Measurements from ENCODE around the gene FBL.
"Not testable (repeated sequence)": the region's sequence is repeated elsewhere in the genome, so short reads cannot be mapped to it uniquely, and the experiment has no call there.

The FBL gene

GRCh38 chr19:39824143-39825092 is 21.8 kb downstream of the FBL start:
- DNase-seq (ENCODE audit: low read depth in 3 of 3), result peak; percentile 62 to 80 (median 71)

GRCh38 chr19:39823686-39824085 is 22.5 kb downstream of the FBL start:
- no peak for DNase-seq (ENCODE audit: low read depth in 3 of 3)

DNA sequence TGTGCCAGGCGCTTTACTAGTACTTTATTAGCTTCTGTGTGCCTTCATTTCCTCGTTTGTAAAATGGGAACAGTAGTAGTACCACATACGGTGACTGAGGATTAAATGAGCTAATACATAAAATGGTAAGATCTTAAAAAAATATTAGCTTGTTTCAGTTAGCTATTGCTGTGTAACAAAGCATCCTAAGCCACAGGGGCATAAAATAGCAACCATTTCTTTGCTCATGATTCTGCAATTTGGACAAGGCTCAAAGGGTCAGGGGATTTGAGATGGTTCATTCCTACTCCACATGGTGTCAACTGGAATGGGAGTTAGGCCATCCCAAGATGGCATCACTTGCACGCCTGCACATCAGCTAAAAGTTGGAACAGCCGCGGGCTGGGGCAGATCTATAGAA is 25.5 kb downstream of the FBL start:
- no peak for DNase-seq (ENCODE audit: low read depth in 3 of 3)

DNA sequence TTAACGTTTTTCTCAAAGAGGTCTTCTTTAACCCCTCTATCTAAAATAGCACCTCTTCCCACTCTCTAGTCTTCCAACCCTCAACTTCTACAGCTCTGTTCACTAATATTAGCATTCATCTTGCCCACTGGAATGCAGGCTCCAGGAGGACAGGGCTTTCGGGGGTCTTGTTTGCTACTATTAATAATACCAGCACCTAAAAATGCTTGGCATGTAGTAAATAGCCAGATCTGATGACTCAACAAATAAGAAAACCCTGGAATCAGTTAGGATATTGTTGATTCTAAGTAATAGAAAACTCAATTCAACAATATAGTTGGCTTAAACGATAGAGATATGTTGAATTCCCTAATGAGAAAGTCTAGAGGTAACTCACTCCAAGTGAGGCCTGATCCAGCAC is 26.4 kb downstream of the FBL start:
- DNase-seq (ENCODE audit: low read depth in 3 of 3), result no peak

GRCh38 chr19:39818626-39819097 is 27.5 kb downstream of the FBL start:
- no peak for DNase-seq (ENCODE audit: low read depth in 3 of 3)

GRCh38 chr19:39817888-39818561 is 28.2 kb downstream of the FBL start:
- no peak for DNase-seq (ENCODE audit: low read depth in 3 of 3)

- no peak for DNase-seq (ENCODE audit: low read depth in 3 of 3)
These were observed 29.7 kb downstream of the FBL start for GRCh38 chr19:39816287-39817048.

GRCh38 chr19:39814595-39814994 is 31.6 kb downstream of the FBL start:
- no peak for DNase-seq (ENCODE audit: low read depth in 3 of 3)

DNA sequence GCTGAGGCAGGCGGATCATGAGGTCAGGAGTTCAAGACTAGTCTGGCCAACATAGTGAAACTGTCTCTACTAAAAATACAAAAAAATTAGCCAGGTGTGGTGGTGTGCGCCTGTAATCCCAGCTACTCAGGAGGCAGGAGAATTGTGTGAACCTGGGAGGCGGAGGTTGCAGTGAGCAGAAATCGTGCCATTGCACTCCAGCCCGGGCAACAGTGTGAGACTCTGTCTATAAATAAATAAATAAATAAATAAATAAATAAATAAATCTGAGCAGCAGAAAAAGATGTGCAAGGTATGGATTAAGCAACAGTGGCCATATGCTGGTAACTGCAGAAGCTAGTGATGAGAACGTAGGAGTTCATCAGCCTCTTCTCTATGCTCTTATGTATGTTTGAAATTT is 32.1 kb downstream of the FBL start:
- DNase-seq (ENCODE audit: low read depth in 3 of 3), result not testable (repeated sequence)

DNA sequence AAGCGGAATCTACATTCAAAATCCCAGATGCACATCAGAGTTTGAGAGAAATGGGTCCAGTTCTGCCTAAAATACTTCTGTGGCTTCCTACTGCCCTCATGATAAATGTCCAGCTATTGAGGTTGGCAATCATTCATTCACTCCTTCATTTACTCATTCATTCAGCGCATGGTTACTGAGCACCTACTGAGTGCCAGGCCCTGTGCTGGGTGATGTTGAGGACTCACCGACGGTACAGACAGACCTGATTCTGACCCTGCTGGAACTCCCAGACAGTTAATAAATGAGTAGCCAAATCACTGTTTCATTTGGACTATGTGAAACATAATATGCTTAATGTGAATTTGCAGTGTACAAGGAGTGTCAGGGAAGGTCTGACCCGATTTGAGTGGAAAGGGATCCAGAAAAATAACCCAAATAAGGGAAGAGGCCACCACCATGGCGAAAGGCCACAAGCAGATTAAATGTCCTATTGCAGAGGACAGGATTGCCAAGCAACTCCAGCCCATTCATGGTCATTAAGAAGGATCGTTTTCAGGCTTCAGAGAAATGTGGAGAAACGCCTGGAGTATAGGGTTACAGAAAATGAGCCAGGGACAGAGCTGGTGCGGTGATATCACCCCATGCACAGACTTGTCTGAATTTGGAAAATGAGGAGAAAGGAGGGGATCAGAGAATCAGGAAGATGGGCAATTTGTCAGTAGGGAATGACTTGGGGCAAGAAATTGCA is 32.8 kb downstream of the FBL start:
- DNase-seq (ENCODE audit: low read depth in 3 of 3), result no peak

DNA sequence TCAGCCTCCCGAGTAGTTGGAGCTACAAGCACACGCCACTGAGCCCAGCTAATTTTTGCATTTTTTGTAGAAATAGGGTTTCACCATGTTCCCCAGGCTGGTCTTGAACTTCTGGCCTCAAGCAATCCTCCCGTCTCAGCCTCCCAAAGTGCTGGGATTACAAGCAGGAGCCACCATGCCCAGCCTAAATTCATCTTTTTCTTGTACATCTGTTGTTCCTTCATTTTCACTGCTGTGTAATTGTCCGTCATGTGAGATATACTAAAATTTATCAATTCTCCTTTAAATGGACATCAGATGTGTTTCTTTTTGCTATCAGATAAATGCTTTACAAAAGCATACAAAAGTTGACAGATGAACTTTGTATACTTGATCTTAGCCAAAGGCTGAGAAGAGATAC is 35.1 kb downstream of the FBL start:
- DNase-seq (ENCODE audit: low read depth in 3 of 3), result no peak

GRCh38 chr19:39810424-39810823 is 35.8 kb downstream of the FBL start:
- DNase-seq (ENCODE audit: low read depth in 3 of 3), result no peak

DNA sequence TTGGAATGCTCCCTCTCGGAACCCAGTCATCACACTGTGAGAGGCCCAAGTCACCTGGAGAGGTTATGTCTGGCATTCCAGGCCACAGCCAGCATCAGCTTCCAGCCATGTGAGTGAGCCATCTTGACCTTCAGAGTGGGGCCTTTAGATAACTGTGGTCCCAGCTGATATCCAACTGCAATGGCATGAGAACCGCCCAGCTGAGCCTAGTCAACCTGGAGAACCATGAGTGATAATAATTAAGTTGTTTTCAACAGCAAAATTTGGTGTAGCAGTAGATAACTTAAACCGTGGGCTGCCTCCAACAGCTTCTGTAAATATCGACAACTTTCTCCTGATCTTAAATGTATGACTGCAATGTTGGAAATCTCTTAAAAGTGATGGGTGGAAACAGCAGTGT is 36.8 kb downstream of the FBL start:
- no peak for DNase-seq (ENCODE audit: low read depth in 3 of 3)

DNA sequence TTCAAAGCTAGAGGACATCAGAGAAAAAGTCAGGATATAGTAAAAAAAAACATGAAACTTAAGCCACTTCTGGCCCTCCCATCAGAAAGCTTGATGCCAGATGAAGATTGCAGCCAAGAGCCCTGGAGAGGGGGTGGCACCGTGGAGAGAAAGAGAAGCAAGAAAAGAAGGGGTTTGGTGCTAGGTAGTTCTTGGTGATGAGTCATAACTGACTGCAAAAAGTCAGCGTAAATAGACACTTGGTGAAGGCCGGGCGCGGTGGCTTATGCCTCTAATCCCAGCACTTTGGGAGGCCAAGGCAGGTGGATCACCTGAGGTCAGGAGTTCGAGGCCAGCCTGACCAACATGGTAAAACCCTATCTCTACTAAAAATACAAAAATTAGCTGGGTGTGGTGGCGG is 37.5 kb downstream of the FBL start:
- not testable (repeated sequence) for DNase-seq (ENCODE audit: low read depth in 3 of 3)

DNA sequence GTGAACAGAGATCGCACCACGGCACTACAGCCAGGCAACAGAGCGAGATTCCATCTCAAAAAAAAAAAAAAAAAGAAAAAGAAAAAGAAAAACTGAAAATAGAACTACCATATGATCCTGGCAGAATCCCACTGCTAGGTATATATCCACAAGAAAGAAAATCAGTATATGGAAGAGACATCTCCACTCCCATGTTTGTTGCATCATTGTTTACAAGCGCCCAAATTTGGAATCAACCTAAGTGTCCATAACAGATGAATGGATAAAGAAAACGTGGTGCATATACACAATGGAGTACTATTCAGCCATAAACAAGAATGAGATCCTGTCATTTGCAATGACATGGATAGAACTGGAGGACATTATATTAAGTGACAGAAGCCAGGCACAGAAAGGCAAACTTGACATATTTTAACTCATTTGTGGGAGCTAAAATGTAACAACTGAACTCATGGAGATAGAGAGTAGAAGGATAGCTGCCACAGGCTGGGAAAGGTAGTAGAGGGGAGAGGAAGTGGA is 38.3 kb downstream of the FBL start:
- no peak for DNase-seq (ENCODE audit: low read depth in 3 of 3)

DNA sequence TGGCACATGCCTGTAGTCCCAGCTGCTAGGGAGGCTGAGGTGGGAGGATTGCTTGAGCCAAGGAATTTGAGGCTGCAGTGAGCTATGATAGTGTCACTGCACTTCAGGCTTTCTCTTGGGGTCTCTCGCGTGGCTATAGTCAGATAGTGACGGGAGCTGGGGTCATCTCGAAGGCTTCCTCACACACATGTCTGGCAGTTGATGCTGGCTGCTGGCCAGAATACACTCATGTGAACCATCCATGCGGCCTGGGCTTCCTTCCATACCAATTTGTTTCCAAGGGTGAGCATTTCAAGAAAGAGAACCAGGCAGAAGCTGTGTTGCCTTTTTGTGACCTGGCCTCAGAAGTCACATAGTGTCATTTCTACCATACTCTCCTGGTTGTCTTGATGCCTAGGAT is 41.1 kb downstream of the FBL start:
- DNase-seq (ENCODE audit: low read depth in 3 of 3), result no peak

GRCh38 chr19:39802958-39803357 is 43.2 kb downstream of the FBL start:
- no peak for DNase-seq (ENCODE audit: low read depth in 3 of 3)

- DNase-seq (ENCODE audit: low read depth in 3 of 3), result no peak
These were observed 49.1 kb downstream of the FBL start for GRCh38 chr19:39797083-39797482.

DNA sequence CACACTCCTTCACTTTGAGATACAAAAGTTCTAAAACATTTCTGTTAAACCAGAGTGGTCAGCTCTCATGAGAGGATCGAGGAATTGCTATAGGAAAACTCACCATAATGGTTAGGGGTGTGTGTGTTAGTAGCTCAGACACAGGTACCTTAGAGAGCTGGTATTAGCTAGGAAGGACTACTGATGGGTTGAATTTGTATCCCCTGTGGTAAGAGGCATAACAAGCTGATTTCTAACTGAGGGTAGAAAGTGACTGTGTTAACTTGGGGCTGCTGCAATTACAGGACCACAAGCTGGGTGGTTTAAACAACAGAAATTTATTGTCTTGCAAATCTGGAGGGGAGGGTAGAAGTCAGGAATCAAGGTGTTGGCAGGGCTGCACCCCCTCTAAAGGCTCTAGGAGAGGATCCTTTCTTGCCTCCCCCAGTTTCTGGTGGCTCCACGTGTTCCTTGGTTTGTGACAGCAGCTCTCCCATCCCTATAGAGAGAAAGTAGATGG is 50.1 kb downstream of the FBL start:
- DNase-seq (ENCODE audit: low read depth in 3 of 3), result no peak

- no peak for DNase-seq (ENCODE audit: low read depth in 3 of 3)
These were observed 51.2 kb downstream of the FBL start for GRCh38 chr19:39795001-39795400.

GRCh38 chr19:39792999-39793546 is 53.1 kb downstream of the FBL start:
- DNase-seq (ENCODE audit: low read depth in 3 of 3), result peak; percentile 46 to 61 (median 50)

Data from stimulated activated CD4-positive, alpha-beta T cell treated with anti-CD3 and anti-CD28 coated beads, TNF-alpha, amount 100 ng/mL, for 4 hours (primary cell).